ENCODE results near the gene WIF1.

The WIF1 gene

DNA sequence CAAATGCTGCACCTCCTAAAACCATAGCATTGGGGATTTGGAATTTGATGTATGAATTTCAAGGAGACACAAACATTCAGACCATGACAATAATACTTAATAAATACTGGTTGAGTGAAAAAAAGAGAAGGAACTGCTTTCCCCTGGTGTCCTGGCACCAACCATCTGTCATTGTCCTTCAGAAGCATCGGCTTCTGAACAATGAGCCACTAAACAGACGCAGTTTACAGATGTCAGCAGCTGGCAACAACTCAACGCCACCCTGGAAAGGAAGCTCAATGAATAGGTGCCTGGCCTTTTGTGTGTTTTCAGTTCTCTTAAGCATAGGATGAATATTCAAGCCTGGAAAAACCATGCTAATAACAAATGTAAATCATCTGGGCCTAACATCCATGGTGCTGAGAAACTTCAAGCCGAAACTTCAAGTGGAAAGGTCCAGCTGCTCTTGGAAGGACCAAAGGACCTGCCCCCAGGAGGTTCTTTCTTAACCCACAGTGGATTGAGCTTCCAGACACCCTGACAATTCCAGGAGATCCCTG, 101.3 kb downstream of the WIF1 start:
- DNase-seq = no peak

DNA sequence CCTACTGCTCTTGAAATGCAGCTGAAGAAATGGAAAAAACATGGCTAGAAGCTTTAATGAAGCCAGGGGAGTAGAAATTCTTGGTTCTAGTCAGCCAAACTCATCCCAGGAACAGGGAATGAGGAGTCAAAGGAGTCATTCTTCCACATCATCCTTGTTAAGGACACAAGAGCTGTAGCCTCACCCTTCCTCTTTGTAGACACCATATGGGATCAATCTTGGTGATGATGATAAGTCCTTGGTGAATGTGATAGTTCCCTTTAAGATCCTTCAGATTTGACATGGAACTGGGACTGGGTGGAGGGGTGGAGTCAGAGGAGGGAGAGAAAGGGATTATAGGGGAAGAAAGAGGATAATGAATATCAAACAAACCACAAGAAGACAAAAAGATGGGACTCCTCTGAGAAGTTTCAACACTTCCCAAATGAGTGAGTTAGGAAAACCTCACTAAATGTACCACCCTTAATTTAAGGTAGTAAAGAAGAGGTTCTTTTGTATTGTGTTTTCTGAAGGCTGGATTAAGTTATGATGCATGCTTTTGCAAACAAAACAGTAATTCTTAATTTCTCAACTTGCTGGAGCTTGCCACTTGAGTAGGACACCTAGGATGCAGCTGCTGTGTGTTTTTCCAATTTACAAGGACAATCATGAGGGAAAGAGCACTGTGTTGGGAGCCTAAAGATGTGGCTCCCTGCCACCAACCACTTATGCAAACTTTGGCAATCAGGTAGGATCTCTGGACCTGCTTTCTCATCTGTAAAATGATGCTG, 104.0 kb downstream of the WIF1 start:
- no peak for DNase-seq

GRCh38 chr12:65015850-65016249, 105.3 kb downstream of the WIF1 start:
- no peak for DNase-seq

DNA sequence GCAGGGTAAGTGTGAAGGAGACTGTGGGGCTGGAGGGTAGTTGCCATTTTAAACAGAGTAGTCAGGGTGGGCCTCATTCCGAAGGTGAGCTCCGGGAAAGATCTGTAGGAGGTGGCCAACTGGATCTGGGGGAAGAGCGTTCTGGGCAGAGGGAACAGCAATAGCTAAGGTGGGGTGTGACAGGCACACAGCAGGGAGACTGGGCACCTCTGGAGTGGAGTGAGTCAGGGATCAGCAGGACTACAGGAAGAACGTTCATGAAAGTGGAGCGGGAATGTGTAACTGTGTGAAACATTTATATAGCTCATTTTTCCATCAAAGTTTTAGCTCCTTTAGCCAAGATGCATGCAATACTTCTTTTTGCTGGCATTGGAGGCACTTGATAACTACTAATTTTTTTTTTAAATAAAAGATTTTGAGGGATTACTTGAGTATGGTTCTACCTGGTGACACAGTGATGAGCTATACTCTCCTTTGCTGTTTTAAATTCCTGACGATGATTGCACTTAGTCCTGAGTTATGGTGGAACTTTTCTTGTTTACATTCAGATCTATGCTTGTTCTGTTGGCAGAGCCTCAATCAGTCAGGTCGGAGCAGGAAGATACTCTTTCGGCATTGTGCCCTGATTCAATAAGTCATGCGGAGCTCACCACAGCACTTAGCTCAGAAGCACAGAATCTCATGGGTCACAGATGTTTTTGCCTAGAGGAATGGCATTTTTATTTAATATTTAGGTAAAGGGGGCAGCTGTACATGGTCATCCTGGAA, 106.4 kb downstream of the WIF1 start:
- DNase-seq = no peak

- DNase-seq = no peak
Observed at GRCh38 chr12:65010437-65010836, 110.7 kb downstream of the WIF1 start.

- no peak for DNase-seq
Observed at GRCh38 chr12:65005716-65006115, 115.4 kb downstream of the WIF1 start.

GRCh38 chr12:65004270-65004669, 116.8 kb downstream of the WIF1 start:
- no peak for DNase-seq
